Stimulated activated effector memory CD8-positive, alpha-beta T cell treated with anti-CD3 and anti-CD28 coated beads, Interleukin-12 subunit alpha, Interleukin-12 subunit beta, amount 100 ng/mL, for 72 hours (primary cell): ENCODE data around the gene BDH1.

Experiments used
- ATAC-seq: fragments of 150-1000 bp; cut with Tn5 transposase; 2 replicates; pipeline ENCODE4 v1.10.0; 2021
- DNase-seq, 2 donors: peaks; one replicate each; pipeline ENCODE4 v3.0.0; 2021 to 2022; ENCODE audit warnings: low spot score in 2 of 2
- H3K27ac Mint-ChIP-seq: one replicate; pipeline ENCODE4 v1.8.0; 2022; ENCODE audit warnings: mild to moderate bottlenecking, mixed read lengths
- H3K36me3 Mint-ChIP-seq: one replicate; pipeline ENCODE4 v1.8.0; 2022; ENCODE audit warnings: mild to moderate bottlenecking, mixed read lengths
- H3K4me1 Mint-ChIP-seq: one replicate; pipeline ENCODE4 v1.8.0; 2022; ENCODE audit warnings: mixed read lengths
- H3K4me3 Mint-ChIP-seq: one replicate; pipeline ENCODE4 v1.8.0; 2022; ENCODE audit warnings: mild to moderate bottlenecking, mixed read lengths
- H3K9me3 Mint-ChIP-seq: one replicate; pipeline ENCODE4 v1.8.0; 2022; ENCODE audit warnings: mixed read lengths

BDH1 gene

GRCh38 chr3:197511130-197511529 is 44.6 kb downstream of the BDH1 start:
- Mint-ChIP-seq H3K27ac (no peak overlapping the region), H3K4me1 (peaks cover 7% of the 10 kb centered on the region), H3K4me3 (no peak overlapping the region), H3K9me3 (no peaks in the 10 kb centered on the region), H3K36me3 (peaks cover 41% of the 10 kb centered on the region)
- no peak for DNase-seq
- ATAC-seq: no peak

- no peaks in the 10 kb centered on the region for H3K9me3 Mint-ChIP-seq
- peaks cover 38% of the 10 kb centered on the region for H3K36me3 Mint-ChIP-seq
- no peak overlapping the region for H3K27ac Mint-ChIP-seq
- ATAC-seq (no peak), DNase-seq (no peak)
- no peak overlapping the region for H3K4me3 Mint-ChIP-seq
- H3K4me1 Mint-ChIP-seq: peaks cover 6% of the 10 kb centered on the region
Measured at GRCh38 chr3:197510642-197511018, 45.1 kb downstream of the BDH1 start.

DNA sequence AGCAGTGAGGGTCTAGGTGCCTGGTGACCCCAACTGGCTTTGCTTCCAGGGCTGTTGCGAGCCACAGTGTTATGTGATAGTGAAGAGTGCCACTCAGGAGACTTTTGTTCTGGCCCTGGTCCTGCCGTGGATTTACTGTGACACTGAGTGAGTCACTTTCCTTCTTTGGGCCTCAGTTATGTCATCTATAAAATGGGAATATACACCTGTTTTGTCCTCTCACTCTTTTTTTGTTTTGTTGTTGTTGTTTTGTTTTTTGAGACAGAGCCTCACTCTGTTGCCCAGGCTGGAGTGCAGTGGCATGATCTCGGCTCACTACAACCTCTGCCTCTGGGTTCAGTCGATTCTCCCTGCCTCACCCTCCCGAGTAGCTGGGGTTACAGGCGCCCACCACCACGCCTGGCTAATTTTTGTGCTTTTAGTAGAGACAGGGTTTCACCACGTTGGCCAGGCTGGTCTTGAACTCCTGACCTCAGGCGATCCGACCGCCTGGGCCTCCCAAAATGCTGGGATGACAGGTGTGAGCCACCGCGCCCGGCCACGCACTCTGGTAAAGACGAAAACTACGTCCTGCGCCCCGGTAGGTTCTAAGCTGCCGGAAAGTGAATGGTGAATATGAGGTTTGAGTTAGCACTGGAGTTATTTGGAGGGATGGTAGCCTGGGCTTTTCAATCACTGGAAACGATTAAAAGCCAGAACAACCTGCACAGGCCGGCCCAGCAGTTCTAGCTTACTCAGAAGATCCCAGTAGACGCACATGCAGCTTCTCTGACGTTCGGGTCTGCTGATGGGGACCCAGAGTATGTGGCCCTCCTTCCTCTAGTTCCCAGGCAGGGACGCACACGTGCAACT is 46.6 kb downstream of the BDH1 start:
- Mint-ChIP-seq H3K9me3 (no peaks in the 10 kb centered on the region), H3K27ac (no peak overlapping the region), H3K4me1 (peaks cover 6% of the 10 kb centered on the region), H3K36me3 (peaks cover 31% of the 10 kb centered on the region), H3K4me3 (no peak overlapping the region)
- no peak for ATAC-seq
- DNase-seq: no peak

GRCh38 chr3:197508461-197508860 is 47.3 kb downstream of the BDH1 start:
- peaks cover 6% of the 10 kb centered on the region for H3K4me1 Mint-ChIP-seq
- no peaks in the 10 kb centered on the region for H3K9me3 Mint-ChIP-seq

DNA sequence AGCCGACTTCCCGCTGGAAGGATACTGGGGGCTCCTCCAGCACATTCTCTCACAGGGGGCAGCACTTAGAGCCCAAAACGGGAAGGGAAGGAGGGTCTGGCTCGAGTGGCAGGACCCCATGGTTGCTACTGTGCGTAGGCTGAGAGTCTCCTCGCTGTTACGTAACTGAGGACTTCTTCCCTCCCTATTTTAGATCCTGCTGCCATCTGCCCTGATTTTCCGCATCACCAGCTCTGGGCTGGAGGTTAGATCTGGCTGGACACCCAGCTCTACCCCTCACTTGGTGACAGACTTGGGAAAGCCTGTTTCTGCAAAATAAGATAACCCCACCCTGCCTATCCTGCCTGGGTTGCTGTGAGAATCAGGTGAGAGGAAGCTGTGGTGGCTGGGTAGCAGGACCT is 47.7 kb downstream of the BDH1 start:
- no peak for ATAC-seq
- peaks cover 7% of the 10 kb centered on the region for H3K4me1 Mint-ChIP-seq
- peak overlapping the region; percentile 60 for H3K27ac Mint-ChIP-seq
- peaks cover 24% of the 10 kb centered on the region for H3K36me3 Mint-ChIP-seq
- no peak for DNase-seq
- H3K4me3 Mint-ChIP-seq: no peak overlapping the region
- no peaks in the 10 kb centered on the region for H3K9me3 Mint-ChIP-seq

More at GRCh38 chr3:197508461-197508860, 47.3 kb downstream of the BDH1 start:
- ATAC-seq (no peak), DNase-seq (no peak)
- H3K27ac Mint-ChIP-seq: peak overlapping the region; percentile 60
- H3K36me3 Mint-ChIP-seq: peaks cover 24% of the 10 kb centered on the region
- no peak overlapping the region for H3K4me3 Mint-ChIP-seq

DNA sequence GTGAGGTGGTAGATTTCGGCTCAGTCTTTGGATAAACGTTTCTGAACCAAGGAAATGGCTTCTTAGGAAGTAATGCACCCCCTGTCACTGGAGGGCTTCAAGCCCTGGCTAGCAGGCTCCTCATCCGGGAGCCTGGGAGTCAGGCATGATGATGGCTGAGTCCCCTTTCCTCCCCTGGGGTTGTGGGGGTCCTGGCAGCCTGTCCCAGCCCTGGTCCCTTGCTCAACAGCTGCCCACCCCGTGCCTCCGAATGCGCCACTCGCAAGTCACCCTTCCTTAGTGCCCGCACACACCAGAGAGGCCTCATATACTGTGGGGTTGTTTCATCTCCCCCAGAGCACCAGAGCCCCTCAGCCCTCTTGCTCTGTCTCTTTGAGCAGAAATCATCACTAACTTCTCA is 48.2 kb downstream of the BDH1 start:
- peaks cover 19% of the 10 kb centered on the region for H3K36me3 Mint-ChIP-seq
- ATAC-seq (no peak), DNase-seq (no peak)
- H3K9me3 Mint-ChIP-seq: no peaks in the 10 kb centered on the region
- H3K4me1 Mint-ChIP-seq: peaks cover 12% of the 10 kb centered on the region
- H3K27ac Mint-ChIP-seq: peak overlapping the region; percentile 60
- H3K4me3 Mint-ChIP-seq: no peak overlapping the region

- Mint-ChIP-seq H3K9me3 (no peaks in the 10 kb centered on the region), H3K4me3 (no peak overlapping the region), H3K4me1 (peaks cover 15% of the 10 kb centered on the region), H3K27ac (no peak overlapping the region), H3K36me3 (peaks cover 14% of the 10 kb centered on the region)
- ATAC-seq (no peak), DNase-seq (no peak)
Measured at GRCh38 chr3:197507081-197507480, 48.7 kb downstream of the BDH1 start.

GRCh38 chr3:197505796-197506548 is 49.8 kb downstream of the BDH1 start:
- H3K27ac Mint-ChIP-seq: no peak overlapping the region
- no peak for ATAC-seq
- H3K9me3 Mint-ChIP-seq: no peaks in the 10 kb centered on the region
- no peak for DNase-seq
- no peak overlapping the region for H3K4me3 Mint-ChIP-seq
- peaks cover 15% of the 10 kb centered on the region for H3K4me1 Mint-ChIP-seq
- peaks cover 7% of the 10 kb centered on the region for H3K36me3 Mint-ChIP-seq

GRCh38 chr3:197504641-197505121 is 51.1 kb downstream of the BDH1 start:
- ATAC-seq (no peak), DNase-seq (no peak)
- peaks cover 9% of the 10 kb centered on the region for H3K4me1 Mint-ChIP-seq
- H3K9me3 Mint-ChIP-seq: no peaks in the 10 kb centered on the region
- no peak overlapping the region for H3K27ac Mint-ChIP-seq
- no peak overlapping the region for H3K4me3 Mint-ChIP-seq
- no peaks in the 10 kb centered on the region for H3K36me3 Mint-ChIP-seq

- Mint-ChIP-seq H3K4me1 (peaks cover 9% of the 10 kb centered on the region), H3K27ac (no peak overlapping the region), H3K4me3 (no peak overlapping the region), H3K36me3 (no peaks in the 10 kb centered on the region), H3K9me3 (no peaks in the 10 kb centered on the region)
- DNase-seq: no peak
- no peak for ATAC-seq
Measured at GRCh38 chr3:197504229-197504628, 51.5 kb downstream of the BDH1 start.

DNA sequence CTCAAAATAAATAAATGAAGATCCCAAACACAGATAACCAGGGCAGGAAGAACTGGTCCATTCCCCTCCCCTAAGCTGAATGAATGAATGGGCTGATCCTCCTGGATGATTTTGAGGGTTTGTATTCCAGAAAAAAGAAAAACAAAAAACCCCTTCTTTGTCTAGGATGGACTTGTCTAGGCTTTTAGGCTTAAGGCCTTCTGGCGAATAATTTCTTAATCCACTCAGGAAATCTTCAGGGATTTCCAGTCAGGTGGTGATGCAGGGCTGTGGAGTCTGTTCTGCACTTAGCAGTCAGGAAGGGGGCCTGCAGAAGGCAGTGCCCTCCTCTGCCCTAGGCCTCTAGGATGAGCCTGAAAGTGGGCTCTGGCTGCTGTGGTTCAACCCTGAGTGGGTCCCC is 52.1 kb downstream of the BDH1 start:
- ATAC-seq: no peak
- Mint-ChIP-seq H3K27ac (no peak overlapping the region), H3K4me3 (no peak overlapping the region)

GRCh38 chr3:197501879-197502620 is 53.7 kb downstream of the BDH1 start:
- no peaks in the 10 kb centered on the region for H3K9me3 Mint-ChIP-seq
- H3K4me1 Mint-ChIP-seq: peaks cover 9% of the 10 kb centered on the region
- H3K36me3 Mint-ChIP-seq: no peaks in the 10 kb centered on the region
- H3K27ac Mint-ChIP-seq: no peak overlapping the region
- H3K4me3 Mint-ChIP-seq: no peak overlapping the region
- DNase-seq: peak; percentile 21 to 70
- ATAC-seq: peak; percentile 80

More for the DNA sequence above, 52.1 kb downstream of the BDH1 start:
- Mint-ChIP-seq H3K9me3 (no peaks in the 10 kb centered on the region), H3K4me1 (peaks cover 9% of the 10 kb centered on the region), H3K36me3 (no peaks in the 10 kb centered on the region)
- no peak for DNase-seq

GRCh38 chr3:197501496-197501878 is 54.3 kb downstream of the BDH1 start:
- Mint-ChIP-seq H3K36me3 (no peaks in the 10 kb centered on the region), H3K4me3 (no peak overlapping the region), H3K4me1 (peaks cover 9% of the 10 kb centered on the region), H3K27ac (no peak overlapping the region), H3K9me3 (no peaks in the 10 kb centered on the region)
- DNase-seq (no peak), ATAC-seq (no peak)

DNA sequence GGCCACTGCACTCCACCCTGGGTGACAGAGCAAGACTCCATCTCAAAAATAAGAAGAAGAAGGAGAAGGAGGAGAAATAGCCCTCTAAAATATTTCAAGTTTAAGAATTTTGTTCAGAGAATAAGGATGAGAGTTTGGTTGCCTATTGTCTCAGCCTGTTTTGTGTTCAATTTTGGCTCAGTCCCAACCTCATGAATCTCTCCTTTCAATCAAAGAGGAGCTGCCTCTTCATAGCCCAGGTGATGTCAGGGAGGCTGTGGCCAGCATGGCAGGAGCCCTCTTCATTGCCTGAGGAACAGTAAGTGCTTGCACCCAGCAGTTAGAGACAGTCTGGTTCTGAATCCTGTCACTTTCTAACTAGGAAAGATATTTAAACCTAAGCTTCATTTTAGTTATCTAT is 55.0 kb downstream of the BDH1 start:
- ATAC-seq (no peak), DNase-seq (no peak)
- Mint-ChIP-seq H3K9me3 (no peaks in the 10 kb centered on the region), H3K27ac (no peak overlapping the region), H3K4me1 (peaks cover 9% of the 10 kb centered on the region), H3K4me3 (no peak overlapping the region), H3K36me3 (no peaks in the 10 kb centered on the region)

DNA sequence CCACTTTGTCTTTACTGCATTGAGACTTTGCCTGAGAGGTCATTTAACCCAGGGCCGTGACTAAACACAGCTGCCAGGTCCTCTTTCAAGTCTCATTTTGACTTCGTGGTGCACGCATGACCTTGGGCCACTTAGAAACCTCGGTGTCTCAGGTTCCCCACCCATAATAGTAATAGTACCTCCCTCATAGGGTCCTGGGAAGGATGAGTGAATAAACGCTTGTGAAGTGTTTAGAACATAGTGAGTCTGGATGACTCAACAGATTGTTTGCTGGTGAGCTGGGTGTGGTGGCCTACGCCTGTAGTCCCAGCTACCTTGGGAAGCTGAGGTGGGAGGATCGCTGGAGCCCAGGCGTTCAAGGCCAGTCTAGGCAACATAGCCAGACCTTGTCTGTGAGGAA is 56.3 kb downstream of the BDH1 start:
- H3K4me1 Mint-ChIP-seq: peaks cover 9% of the 10 kb centered on the region
- DNase-seq (no peak), ATAC-seq (no peak)

More for the DNA sequence above, 56.3 kb downstream of the BDH1 start:
- no peaks in the 10 kb centered on the region for H3K9me3 Mint-ChIP-seq
- H3K27ac Mint-ChIP-seq: peak overlapping the region; percentile 77
- H3K4me3 Mint-ChIP-seq: no peak overlapping the region
- no peaks in the 10 kb centered on the region for H3K36me3 Mint-ChIP-seq
